H1 (cell line): Measurements from ENCODE around the gene ACVR1. TPM values are rescaled to one million over a fixed set of nuclear protein-coding genes. Genes with fewer than 3 reads are reported as not detected.

Experiments
- EZH2 ChIP-seq: fragments of 200-600 bp; sonication (generic); IDR thresholded peaks from 2 replicates; pipeline ENCODE4 v1.7.1; 2012; ENCODE audit warnings: low read depth, mild to moderate bottlenecking, moderate library complexity, low read length, inconsistent platforms; ENCODE audit not compliant: severe bottlenecking
- JUN ChIP-seq: IDR thresholded peaks from 2 replicates; pipeline ENCODE4 v1.6.1; 2011; ENCODE audit warnings: low read depth, mild to moderate bottlenecking, improper control_type of control experiment, low read length
- JUND ChIP-seq: IDR thresholded peaks from 2 replicates; pipeline ENCODE4 v1.6.1; 2011; ENCODE audit warnings: mild to moderate bottlenecking, improper control_type of control experiment, low read length
- POU5F1 ChIP-seq: IDR thresholded peaks from 2 replicates; pipeline ENCODE4 v1.6.1; 2011; ENCODE audit warnings: low read depth, mild to moderate bottlenecking, low read length, moderate library complexity
- SIX5 ChIP-seq: IDR thresholded peaks from 2 replicates; pipeline ENCODE4 v1.6.1; 2011; ENCODE audit warnings: mild to moderate bottlenecking, low read depth, low read length
- SP2 ChIP-seq: IDR thresholded peaks from 2 replicates; pipeline ENCODE4 v1.6.1; 2012; ENCODE audit warnings: mild to moderate bottlenecking, low read length, inconsistent platforms
- TEAD4 ChIP-seq: IDR thresholded peaks from 2 replicates; pipeline ENCODE4 v1.6.1; 2012; ENCODE audit warnings: low read depth, low read length, inconsistent platforms, mixed read lengths
- polyA plus RNA-seq, 7 experiments: library from polyadenylated mRNA; depleted of rRNA in 3 of 7; stranded (reverse) in 5 of 7; unstranded in 2 of 7; fragments of >200 nt in 5 of 7; fragments of 200-250 nt in 2 of 7; gene quantifications; 1 replicate in 5 of 7; 2 replicates in 1 of 7; 4 replicates in 1 of 7; pipeline versions ENCODE4 v1.2.1 to v1.2.3, GENCODE V29; 2011 to 2013; ENCODE audit warnings: missing spikeins in 2 of 7, mixed read lengths in 2 of 7
- total RNA-seq: library from RNA; stranded (reverse); fragmentation: NEBNext Ultra II Directional; extraction: Animal tissue kit (Norgen Biotek cat#: 25700); gene quantifications from 2 replicates; pipeline ENCODE4 v1.2.1, GENCODE V29; 2021
- TF ChIP-seq, protein P1 (sequence below): fragments of 300-600 bp; sonication (generic); IDR thresholded peaks from 2 replicates; pipeline ENCODE4 v1.7.1; 2012; ENCODE audit warnings: low read length, moderate library complexity, mild to moderate bottlenecking, inconsistent platforms; ENCODE audit not compliant: insufficient replicate concordance
- TF ChIP-seq, protein P2 (sequence below): IDR thresholded peaks from 2 replicates; pipeline ENCODE4 v1.6.1; 2012; ENCODE audit warnings: inconsistent platforms
- TF ChIP-seq, protein P3 (sequence below): IDR thresholded peaks from 2 replicates; pipeline ENCODE4 v1.6.1; 2012; ENCODE audit warnings: inconsistent platforms

The ACVR1 gene
- total and polyA plus RNA-seq, 2 of the 8 experiments (the other 6 are each of a cell fraction or from before 2014, with no cell fraction given) = 8.5 to 17.7 TPM

DNA sequence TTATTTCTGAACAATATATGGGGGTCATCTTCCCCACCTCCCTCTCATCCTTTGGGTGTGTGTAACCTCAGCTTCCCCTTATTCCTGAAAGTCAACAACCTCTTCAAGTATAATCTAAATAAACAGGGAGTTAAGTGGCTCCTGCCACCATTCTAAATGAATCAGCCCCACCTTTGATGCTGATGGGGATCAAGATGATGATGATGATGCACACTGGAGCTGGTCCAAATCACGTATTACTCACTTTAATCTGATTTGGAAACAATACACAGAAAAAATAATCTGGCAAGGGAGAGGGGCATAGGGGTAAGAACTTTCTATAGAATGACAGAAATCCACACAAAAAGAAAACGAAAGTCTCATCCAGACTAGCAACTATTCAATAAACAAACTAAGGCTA lies 7.1 kb downstream of the ACVR1 start (continued):
- TF ChIP-seq, protein P1, sequence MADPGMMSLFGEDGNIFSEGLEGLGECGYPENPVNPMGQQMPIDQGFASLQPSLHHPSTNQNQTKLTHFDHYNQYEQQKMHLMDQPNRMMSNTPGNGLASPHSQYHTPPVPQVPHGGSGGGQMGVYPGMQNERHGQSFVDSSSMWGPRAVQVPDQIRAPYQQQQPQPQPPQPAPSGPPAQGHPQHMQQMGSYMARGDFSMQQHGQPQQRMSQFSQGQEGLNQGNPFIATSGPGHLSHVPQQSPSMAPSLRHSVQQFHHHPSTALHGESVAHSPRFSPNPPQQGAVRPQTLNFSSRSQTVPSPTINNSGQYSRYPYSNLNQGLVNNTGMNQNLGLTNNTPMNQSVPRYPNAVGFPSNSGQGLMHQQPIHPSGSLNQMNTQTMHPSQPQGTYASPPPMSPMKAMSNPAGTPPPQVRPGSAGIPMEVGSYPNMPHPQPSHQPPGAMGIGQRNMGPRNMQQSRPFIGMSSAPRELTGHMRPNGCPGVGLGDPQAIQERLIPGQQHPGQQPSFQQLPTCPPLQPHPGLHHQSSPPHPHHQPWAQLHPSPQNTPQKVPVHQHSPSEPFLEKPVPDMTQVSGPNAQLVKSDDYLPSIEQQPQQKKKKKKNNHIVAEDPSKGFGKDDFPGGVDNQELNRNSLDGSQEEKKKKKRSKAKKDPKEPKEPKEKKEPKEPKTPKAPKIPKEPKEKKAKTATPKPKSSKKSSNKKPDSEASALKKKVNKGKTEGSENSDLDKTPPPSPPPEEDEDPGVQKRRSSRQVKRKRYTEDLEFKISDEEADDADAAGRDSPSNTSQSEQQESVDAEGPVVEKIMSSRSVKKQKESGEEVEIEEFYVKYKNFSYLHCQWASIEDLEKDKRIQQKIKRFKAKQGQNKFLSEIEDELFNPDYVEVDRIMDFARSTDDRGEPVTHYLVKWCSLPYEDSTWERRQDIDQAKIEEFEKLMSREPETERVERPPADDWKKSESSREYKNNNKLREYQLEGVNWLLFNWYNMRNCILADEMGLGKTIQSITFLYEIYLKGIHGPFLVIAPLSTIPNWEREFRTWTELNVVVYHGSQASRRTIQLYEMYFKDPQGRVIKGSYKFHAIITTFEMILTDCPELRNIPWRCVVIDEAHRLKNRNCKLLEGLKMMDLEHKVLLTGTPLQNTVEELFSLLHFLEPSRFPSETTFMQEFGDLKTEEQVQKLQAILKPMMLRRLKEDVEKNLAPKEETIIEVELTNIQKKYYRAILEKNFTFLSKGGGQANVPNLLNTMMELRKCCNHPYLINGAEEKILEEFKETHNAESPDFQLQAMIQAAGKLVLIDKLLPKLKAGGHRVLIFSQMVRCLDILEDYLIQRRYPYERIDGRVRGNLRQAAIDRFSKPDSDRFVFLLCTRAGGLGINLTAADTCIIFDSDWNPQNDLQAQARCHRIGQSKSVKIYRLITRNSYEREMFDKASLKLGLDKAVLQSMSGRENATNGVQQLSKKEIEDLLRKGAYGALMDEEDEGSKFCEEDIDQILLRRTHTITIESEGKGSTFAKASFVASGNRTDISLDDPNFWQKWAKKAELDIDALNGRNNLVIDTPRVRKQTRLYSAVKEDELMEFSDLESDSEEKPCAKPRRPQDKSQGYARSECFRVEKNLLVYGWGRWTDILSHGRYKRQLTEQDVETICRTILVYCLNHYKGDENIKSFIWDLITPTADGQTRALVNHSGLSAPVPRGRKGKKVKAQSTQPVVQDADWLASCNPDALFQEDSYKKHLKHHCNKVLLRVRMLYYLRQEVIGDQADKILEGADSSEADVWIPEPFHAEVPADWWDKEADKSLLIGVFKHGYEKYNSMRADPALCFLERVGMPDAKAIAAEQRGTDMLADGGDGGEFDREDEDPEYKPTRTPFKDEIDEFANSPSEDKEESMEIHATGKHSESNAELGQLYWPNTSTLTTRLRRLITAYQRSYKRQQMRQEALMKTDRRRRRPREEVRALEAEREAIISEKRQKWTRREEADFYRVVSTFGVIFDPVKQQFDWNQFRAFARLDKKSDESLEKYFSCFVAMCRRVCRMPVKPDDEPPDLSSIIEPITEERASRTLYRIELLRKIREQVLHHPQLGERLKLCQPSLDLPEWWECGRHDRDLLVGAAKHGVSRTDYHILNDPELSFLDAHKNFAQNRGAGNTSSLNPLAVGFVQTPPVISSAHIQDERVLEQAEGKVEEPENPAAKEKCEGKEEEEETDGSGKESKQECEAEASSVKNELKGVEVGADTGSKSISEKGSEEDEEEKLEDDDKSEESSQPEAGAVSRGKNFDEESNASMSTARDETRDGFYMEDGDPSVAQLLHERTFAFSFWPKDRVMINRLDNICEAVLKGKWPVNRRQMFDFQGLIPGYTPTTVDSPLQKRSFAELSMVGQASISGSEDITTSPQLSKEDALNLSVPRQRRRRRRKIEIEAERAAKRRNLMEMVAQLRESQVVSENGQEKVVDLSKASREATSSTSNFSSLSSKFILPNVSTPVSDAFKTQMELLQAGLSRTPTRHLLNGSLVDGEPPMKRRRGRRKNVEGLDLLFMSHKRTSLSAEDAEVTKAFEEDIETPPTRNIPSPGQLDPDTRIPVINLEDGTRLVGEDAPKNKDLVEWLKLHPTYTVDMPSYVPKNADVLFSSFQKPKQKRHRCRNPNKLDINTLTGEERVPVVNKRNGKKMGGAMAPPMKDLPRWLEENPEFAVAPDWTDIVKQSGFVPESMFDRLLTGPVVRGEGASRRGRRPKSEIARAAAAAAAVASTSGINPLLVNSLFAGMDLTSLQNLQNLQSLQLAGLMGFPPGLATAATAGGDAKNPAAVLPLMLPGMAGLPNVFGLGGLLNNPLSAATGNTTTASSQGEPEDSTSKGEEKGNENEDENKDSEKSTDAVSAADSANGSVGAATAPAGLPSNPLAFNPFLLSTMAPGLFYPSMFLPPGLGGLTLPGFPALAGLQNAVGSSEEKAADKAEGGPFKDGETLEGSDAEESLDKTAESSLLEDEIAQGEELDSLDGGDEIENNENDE = no peak
- TF ChIP-seq EZH2 (no peak), TEAD4 (no peak), JUN (no peak), SIX5 (no peak), POU5F1 (no peak), SP2 (no peak), JUND (no peak)
- TF ChIP-seq, protein P2, sequence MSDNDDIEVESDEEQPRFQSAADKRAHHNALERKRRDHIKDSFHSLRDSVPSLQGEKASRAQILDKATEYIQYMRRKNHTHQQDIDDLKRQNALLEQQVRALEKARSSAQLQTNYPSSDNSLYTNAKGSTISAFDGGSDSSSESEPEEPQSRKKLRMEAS = no peak
- TF ChIP-seq, protein P3, sequence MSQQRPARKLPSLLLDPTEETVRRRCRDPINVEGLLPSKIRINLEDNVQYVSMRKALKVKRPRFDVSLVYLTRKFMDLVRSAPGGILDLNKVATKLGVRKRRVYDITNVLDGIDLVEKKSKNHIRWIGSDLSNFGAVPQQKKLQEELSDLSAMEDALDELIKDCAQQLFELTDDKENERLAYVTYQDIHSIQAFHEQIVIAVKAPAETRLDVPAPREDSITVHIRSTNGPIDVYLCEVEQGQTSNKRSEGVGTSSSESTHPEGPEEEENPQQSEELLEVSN = no peak
